Osteoblast (primary cell): ENCODE measurements around the gene NT5DC2. TPM values are rescaled to one million over a fixed set of nuclear protein-coding genes. Genes with fewer than 3 reads are reported as not detected.
A peak's percentile ranks its signal among the peaks of the same experiment; 100 is the strongest.

Experiments
- DNase-seq: peaks from one replicate; pipeline ENCODE4 v3.0.0; 2011; ENCODE audit warnings: low spot score, mixed read lengths; ENCODE audit not compliant: insufficient read length; ENCODE audit errors: missing footprints
- H2AFZ ChIP-seq: 2 replicates; pipeline ENCODE4 v1.6.0; 2011; ENCODE audit warnings: mild to moderate bottlenecking, low read length
- H3K27ac ChIP-seq: 2 replicates; pipeline ENCODE4 v1.5.1; 2011; ENCODE audit warnings: mild to moderate bottlenecking, low read depth, low read length, moderate library complexity
- H3K27me3 ChIP-seq: 2 replicates; pipeline ENCODE4 v1.6.0; 2012; ENCODE audit warnings: mild to moderate bottlenecking, control low read depth, inconsistent platforms, low read length, moderate library complexity; ENCODE audit not compliant: insufficient read depth
- H3K36me3 ChIP-seq: 2 replicates; pipeline ENCODE4 v1.5.1; 2011; ENCODE audit warnings: mild to moderate bottlenecking, low read length, control low read depth, moderate library complexity; ENCODE audit not compliant: insufficient read depth
- H3K4me1 ChIP-seq: 2 replicates; pipeline ENCODE4 v1.5.1; 2011; ENCODE audit warnings: mild to moderate bottlenecking, low read length, control low read depth, moderate library complexity; ENCODE audit not compliant: insufficient read depth
- H3K4me2 ChIP-seq: 2 replicates; pipeline ENCODE4 v1.6.0; 2011; ENCODE audit warnings: mild to moderate bottlenecking, low read length; ENCODE audit not compliant: insufficient read depth
- H3K4me3 ChIP-seq: fragments of 200-600 bp; sonication (generic); 3 replicates; pipeline ENCODE4 v1.5.1; 2012; ENCODE audit warnings: mild to moderate bottlenecking, low read length, inconsistent platforms; ENCODE audit not compliant: insufficient read depth
- H3K79me2 ChIP-seq: 2 replicates; pipeline ENCODE4 v1.6.0; 2012; ENCODE audit warnings: mild to moderate bottlenecking, low read length, control low read depth, inconsistent platforms; ENCODE audit not compliant: insufficient read depth
- H3K9me3 ChIP-seq: 2 replicates; pipeline ENCODE4 v1.5.1; 2011; ENCODE audit warnings: low read depth, low read length, control low read depth
- H4K20me1 ChIP-seq: 2 replicates; pipeline ENCODE4 v1.6.0; 2012; ENCODE audit warnings: mild to moderate bottlenecking, low read length, control low read depth; ENCODE audit not compliant: insufficient read depth
- CTCF ChIP-seq: IDR thresholded peaks from 2 replicates; pipeline ENCODE4 v1.5.1; 2011; ENCODE audit warnings: mild to moderate bottlenecking, low read depth, low read length, moderate library complexity; ENCODE audit errors: extremely low read depth
- total RNA-seq: library from RNA; depleted of rRNA; stranded (reverse); fragments of >200 nt; gene quantifications from 2 replicates; pipeline ENCODE4 v1.2.3, GENCODE V29; 2012

NT5DC2 gene
- total RNA-seq, 1 donor = 52.5 TPM

- peaks cover 3% of the 10 kb centered on the region for H4K20me1 ChIP-seq
- TF ChIP-seq CTCF = no peak
Measured at GRCh38 chr3:52521488-52521824, 12.2 kb downstream of the NT5DC2 start.

GRCh38 chr3:52520716-52521487 is 12.8 kb downstream of the NT5DC2 start:
- Histone ChIP-seq H3K36me3 (peaks cover 18% of the 10 kb centered on the region), H3K79me2 (no peaks in the 10 kb centered on the region), H3K27me3 (no peaks in the 10 kb centered on the region), H3K4me3 (no peak overlapping the region), H3K27ac (no peak overlapping the region), H3K4me2 (no peak overlapping the region), H4K20me1 (peaks cover 3% of the 10 kb centered on the region), H3K4me1 (no peaks in the 10 kb centered on the region), H2AFZ (no peak overlapping the region), H3K9me3 (no peaks in the 10 kb centered on the region)
- peak; percentile 92 for DNase-seq
- no peak for TF ChIP-seq CTCF

More at GRCh38 chr3:52521488-52521824, 12.2 kb downstream of the NT5DC2 start:
- no peaks in the 10 kb centered on the region for H3K79me2 ChIP-seq
- DNase-seq = no peak
- no peak overlapping the region for H3K4me2 ChIP-seq
- no peak overlapping the region for H3K4me3 ChIP-seq
- no peak overlapping the region for H2AFZ ChIP-seq
- H3K4me1 ChIP-seq = no peaks in the 10 kb centered on the region
- no peak overlapping the region for H3K27ac ChIP-seq
- H3K9me3 ChIP-seq = no peaks in the 10 kb centered on the region
- no peaks in the 10 kb centered on the region for H3K27me3 ChIP-seq
- peaks cover 18% of the 10 kb centered on the region for H3K36me3 ChIP-seq

- Histone ChIP-seq H3K79me2 (no peaks in the 10 kb centered on the region), H3K4me2 (no peak overlapping the region)
- no peak for TF ChIP-seq CTCF
Measured at GRCh38 chr3:52520141-52520667, 13.5 kb downstream of the NT5DC2 start.

GRCh38 chr3:52519445-52520140 is 14.1 kb downstream of the NT5DC2 start:
- no peak for TF ChIP-seq CTCF
- Histone ChIP-seq H2AFZ (no peak overlapping the region), H3K27ac (no peak overlapping the region), H3K36me3 (peaks cover 13% of the 10 kb centered on the region), H3K4me3 (no peak overlapping the region), H3K9me3 (no peaks in the 10 kb centered on the region), H3K4me2 (no peak overlapping the region), H3K4me1 (no peaks in the 10 kb centered on the region), H4K20me1 (no peaks in the 10 kb centered on the region), H3K79me2 (no peaks in the 10 kb centered on the region), H3K27me3 (no peaks in the 10 kb centered on the region)
- DNase-seq = peak; percentile 91

More at GRCh38 chr3:52520141-52520667, 13.5 kb downstream of the NT5DC2 start:
- Histone ChIP-seq H4K20me1 (no peaks in the 10 kb centered on the region), H3K36me3 (peaks cover 15% of the 10 kb centered on the region), H3K4me1 (no peaks in the 10 kb centered on the region), H3K4me3 (no peak overlapping the region), H3K27ac (no peak overlapping the region), H3K9me3 (no peaks in the 10 kb centered on the region), H2AFZ (no peak overlapping the region), H3K27me3 (no peaks in the 10 kb centered on the region)
- DNase-seq = peak; percentile 84
